GM12878 (cell line): ENCODE measurements around the gene ATP5PD. TPM values are rescaled to one million over a fixed set of nuclear protein-coding genes. Genes with fewer than 3 reads are reported as not detected.

Source experiments
- ATAC-seq: fragments of 200-7000 bp; cut with Tn5 transposase; 3 replicates; pipeline ENCODE4 v1.9.1; 2020; ENCODE audit warnings: mild to moderate bottlenecking, moderate library complexity
- BruUV-seq: library from RNA; stranded (reverse); fragments of 400-500 nt; replicated peaks from 2 replicates; lab custom pipeline; 2021; lab: Mats Ljungman, UMichigan
- CTCF ChIA-PET: fragments of 300-600 bp; sonication (Branson Sonifier 250); formaldehyde crosslinking; extraction: SDS; loops from one replicate; lab custom pipeline; 2021; ENCODE audit warnings: inconsistent platforms; lab: Yijun Ruan, JAX
- POLR2A ChIA-PET: fragments of 350-600 bp; formaldehyde crosslinking; extraction: SDS; loops from one replicate; lab custom pipeline; 2021; ENCODE audit warnings: inconsistent platforms; lab: Charles Lee
- RAD21 ChIA-PET: fragments of 300-600 bp; sonication (Branson Sonifier 250); formaldehyde crosslinking; loops from one replicate; lab custom pipeline; 2023; ENCODE audit warnings: antibody characterized with exemption; ENCODE audit not compliant: unreplicated experiment; lab: Charles Lee
- SMC1A ChIA-PET: fragments of 300-600 bp; sonication (Branson Sonifier 250); formaldehyde crosslinking; loops from one replicate; lab custom pipeline; 2023; ENCODE audit not compliant: unreplicated experiment, uncharacterized antibody; lab: Charles Lee
- DNase-seq: peaks from one replicate; pipeline ENCODE4 v3.0.0-alpha.2; 2011; ENCODE audit warnings: low read depth, low spot score
- FAIRE-seq: peaks from 3 replicates; lab custom pipeline; 2011; peaks lifted over from hg19 to GRCh38; lab: Jason Lieb, UNC
- H2AFZ ChIP-seq: 2 replicates; pipeline ENCODE4 v1.6.0; 2011; ENCODE audit warnings: low read depth, low read length, control low read depth; ENCODE audit not compliant: control insufficient read depth
- H3K27ac ChIP-seq: 2 replicates; pipeline ENCODE4 v1.5.1; 2011; ENCODE audit warnings: control low read depth; ENCODE audit not compliant: control insufficient read depth, insufficient read depth
- H3K27me3 ChIP-seq, 2 experiments: replicated peaks in 1 of 2; 2 replicates each; pipeline versions ENCODE4 v1.6.0 to v1.6.1; 2011; ENCODE audit warnings: low read length in 1 of 2; ENCODE audit not compliant: control insufficient read depth in 2 of 2, insufficient read depth in 2 of 2
- H3K36me3 ChIP-seq, 2 experiments: 2 replicates each; pipeline ENCODE4 v1.5.1; 2011; ENCODE audit warnings: low read length in 1 of 2; ENCODE audit not compliant: control insufficient read depth in 2 of 2, insufficient read depth in 2 of 2
- H3K4me1 ChIP-seq: 2 replicates; pipeline ENCODE4 v1.6.1; 2011; ENCODE audit warnings: mild to moderate bottlenecking, low read length, moderate library complexity, mixed read lengths; ENCODE audit not compliant: control insufficient read depth, insufficient read depth
- H3K4me2 ChIP-seq: 2 replicates; pipeline ENCODE4 v1.6.0; 2011; ENCODE audit warnings: control low read depth; ENCODE audit not compliant: control insufficient read depth, insufficient read depth
- H3K4me3 ChIP-seq: fragments of 200-600 bp; sonication (generic); 2 replicates; pipeline ENCODE4 v1.5.1; 2016
- H3K79me2 ChIP-seq: 2 replicates; pipeline ENCODE4 v1.6.0; 2011; ENCODE audit warnings: low read length; ENCODE audit not compliant: control insufficient read depth, insufficient read depth
- H3K9ac ChIP-seq: 2 replicates; pipeline ENCODE4 v1.8.0; 2011; ENCODE audit warnings: low read length, control low read depth, mixed read lengths; ENCODE audit not compliant: control insufficient read depth, insufficient read depth
- H3K9me3 ChIP-seq: replicated peaks from 3 replicates; pipeline ENCODE4 v1.5.1; 2011; ENCODE audit warnings: mild to moderate bottlenecking, low read length; ENCODE audit not compliant: control insufficient read depth, insufficient read depth
- H4K20me1 ChIP-seq: 2 replicates; pipeline ENCODE4 v1.6.0; 2011; ENCODE audit not compliant: control insufficient read depth, insufficient read depth
- ATF7 ChIP-seq: fragments of 450-650 bp; IDR thresholded peaks from 2 replicates; pipeline ENCODE4 v1.6.1; 2016; ENCODE audit warnings: low read depth, mild to moderate bottlenecking
- CHD1 ChIP-seq: IDR thresholded peaks from 2 replicates; pipeline ENCODE4 v1.6.1; 2012; ENCODE audit warnings: low read depth, low read length, improper control_type of control experiment
- CHD2 ChIP-seq: IDR thresholded peaks from 2 replicates; pipeline ENCODE4 v1.6.1; 2011; ENCODE audit warnings: low read depth, low read length, improper control_type of control experiment, borderline replicate concordance
- CHD4 ChIP-seq: fragments of 200-600 bp; sonication (generic); IDR thresholded peaks from 2 replicates; pipeline ENCODE4 v1.6.1; 2016; ENCODE audit warnings: mild to moderate bottlenecking
- E4F1 ChIP-seq: fragments of 450-650 bp; IDR thresholded peaks from 2 replicates; pipeline ENCODE4 v1.6.1; 2018; ENCODE audit warnings: borderline replicate concordance, mild to moderate bottlenecking; ENCODE audit not compliant: partially characterized antibody
- HSF1 ChIP-seq: fragments of 150-350 bp; IDR thresholded peaks from 2 replicates; pipeline ENCODE4 v1.6.1; 2014; ENCODE audit warnings: mild to moderate bottlenecking, low read depth, low read length
- IRF4 ChIP-seq: IDR thresholded peaks from 2 replicates; pipeline ENCODE4 v1.6.1; 2011; ENCODE audit warnings: low read depth, low read length
- KDM1A ChIP-seq: fragments of 200-600 bp; sonication (generic); IDR thresholded peaks from 2 replicates; pipeline ENCODE4 v1.6.1; 2016; ENCODE audit warnings: borderline replicate concordance
- NFYA ChIP-seq: IDR thresholded peaks from 2 replicates; pipeline ENCODE4 v1.6.1; 2011; ENCODE audit warnings: low read depth, mild to moderate bottlenecking, low read length, improper control_type of control experiment, borderline replicate concordance
- RUNX3 ChIP-seq: IDR thresholded peaks from 2 replicates; pipeline ENCODE4 v1.6.1; 2012; ENCODE audit warnings: low read length, inconsistent platforms
- ZSCAN29 ChIP-seq: fragments of 450-650 bp; IDR thresholded peaks from 2 replicates; pipeline ENCODE4 v1.6.1; 2017; ENCODE audit warnings: mild to moderate bottlenecking, moderate library complexity
- WGBS: methylation state at CpG from one replicate; pipeline ENCODE4 v1.1.6; 2016; ENCODE audit warnings: low lambda C conversion rate; ENCODE audit not compliant: insufficient replicate concordance, insufficient coverage; ENCODE audit errors: missing lambda C conversion rate; 5-methylcytosine and 5-hydroxymethylcytosine counted together
- in situ Hi-C: fragments of 300-500 bp; cut with MboI; formaldehyde crosslinking; loops from 9 replicates; pipeline ENCODE4 v1.14.3; 2018; ENCODE audit warnings: mixed read lengths
- intact Hi-C: fragments of 100-400 bp; cut with micrococcal nuclease; formaldehyde crosslinking; loops from one replicate; pipeline ENCODE4 v1.14.2; 2022; ENCODE audit not compliant: unreplicated experiment
- polyA plus RNA-seq, 11 experiments: library from polyadenylated mRNA; depleted of rRNA in 4 of 11; unstranded in 6 of 11; stranded (reverse) in 5 of 11; fragments of >200 nt; fragmentation: Nextera tagmentation in 4 of 11; fragmentation: Illumina TruSeq in 1 of 11; extraction: Ambion mirVana in 4 of 11; extraction: Trizol in 1 of 11; gene quantifications; 1 replicate in 1 of 11; 2 replicates in 10 of 11; pipeline versions ENCODE4 v1.2.1 to v1.2.3, GENCODE V29; 2011 to 2016; ENCODE audit warnings: inconsistent platforms in 2 of 11, missing spikeins in 2 of 11, low read depth in 1 of 11
- total RNA-seq, 4 experiments: library from RNA; depleted of rRNA in 3 of 4; stranded (reverse); fragments of >200 nt in 3 of 4; fragmentation: Illumina TruSeq in 1 of 4; extraction: Trizol in 1 of 4; gene quantifications; 2 replicates each; pipeline versions ENCODE4 v1.2.1 to v1.2.3, GENCODE V29; 2013 to 2021

The ATP5PD gene
- total and polyA plus RNA-seq, 10 of the 15 experiments (the other 5 are each of a cell fraction or from before 2014, with no cell fraction given): 172 to 772 (median 321) TPM

- no peak for FAIRE-seq
- Histone ChIP-seq H3K4me2 (no peak overlapping the region), H3K27ac (no peak overlapping the region), H3K27me3 (no peaks in the 10 kb centered on the region), H3K9me3 (no peaks in the 10 kb centered on the region), H3K9ac (no peak overlapping the region), H4K20me1 (no peaks in the 10 kb centered on the region), H2AFZ (no peak overlapping the region), H3K79me2 (no peaks in the 10 kb centered on the region), H3K4me3 (no peak overlapping the region), H3K4me1 (peaks cover 27% of the 10 kb centered on the region), H3K36me3 (no peaks in the 10 kb centered on the region)
- intact Hi-C loops: no loop called here
- ChIA-PET SMC1A (no interaction called here), RAD21 (no interaction called here), CTCF (interaction anchor here (7.6 kb wide), 1 partner anchor 30 kb away, joined by 54 read pairs; no protein-coding TSS in a partner anchor), POLR2A (no interaction called here)
- DNase-seq: no peak
- no peak for ATAC-seq
- BruUV-seq: no TSS peak
- WGBS: 54% methylated on average over 6 of the region's 6 CpGs
- TF ChIP-seq IRF4 (no peak), E4F1 (no peak), CHD2 (no peak), HSF1 (no peak), ATF7 (no peak), KDM1A (no peak), ZSCAN29 (no peak), RUNX3 (no peak), CHD1 (no peak), NFYA (no peak), CHD4 (no peak)
- TF ChIP-seq, all 136 proteins: peak for 0
- in situ Hi-C loops: no loop called here
Measured at GRCh38 chr17:75082683-75083082, 35.9 kb upstream of the ATP5PD start.
